ENCODE data around the gene KIF12.
"Not testable (repeated sequence)": the region's sequence is repeated elsewhere in the genome, so short reads cannot be mapped to it uniquely, and the experiment has no call there.

KIF12 gene

GRCh38 chr9:114043660-114044059, 55.4 kb downstream of the KIF12 start:
- not testable (repeated sequence) for DNase-seq
